ENCODE data around the gene POU2F1. TPM values are rescaled to one million over a fixed set of nuclear protein-coding genes. Genes with fewer than 3 reads are reported as not detected.
"Not testable (repeated sequence)": the region's sequence is repeated elsewhere in the genome, so short reads cannot be mapped to it uniquely, and the experiment has no call there.

POU2F1 gene
- polyA plus RNA-seq, 3 donors, result 13.6 to 18.5 (median 18.5) TPM

- DNase-seq, result no peak
Measured at GRCh38 chr1:167229719-167230385, 9.2 kb downstream of the POU2F1 start.

- no peak for DNase-seq
Measured at GRCh38 chr1:167230437-167230836, 9.8 kb downstream of the POU2F1 start.

- no peak for DNase-seq
Measured at GRCh38 chr1:167231873-167232450, 11.3 kb downstream of the POU2F1 start.

- no peak for DNase-seq
Measured at GRCh38 chr1:167232801-167233200, 12.1 kb downstream of the POU2F1 start.

GRCh38 chr1:167233373-167233772 is 12.7 kb downstream of the POU2F1 start:
- no peak for DNase-seq

GRCh38 chr1:167237000-167237399 is 16.3 kb downstream of the POU2F1 start:
- no peak for DNase-seq

GRCh38 chr1:167238713-167239112 is 18.0 kb downstream of the POU2F1 start:
- no peak for DNase-seq

- DNase-seq, result no peak
Measured at GRCh38 chr1:167239257-167239656, 18.6 kb downstream of the POU2F1 start.

GRCh38 chr1:167244244-167244643 is 23.6 kb downstream of the POU2F1 start:
- no peak for DNase-seq

- not testable (repeated sequence) for DNase-seq
Measured at GRCh38 chr1:167245168-167245567, 24.5 kb downstream of the POU2F1 start.

GRCh38 chr1:167246971-167247370 is 26.3 kb downstream of the POU2F1 start:
- DNase-seq, result no peak

- DNase-seq, result no peak
Measured at GRCh38 chr1:167247754-167248153, 27.1 kb downstream of the POU2F1 start.

- DNase-seq, result no peak
Measured at GRCh38 chr1:167248707-167249642, 28.3 kb downstream of the POU2F1 start.

GRCh38 chr1:167249702-167250101 is 29.0 kb downstream of the POU2F1 start:
- no peak for DNase-seq

GRCh38 chr1:167250482-167250881 is 29.8 kb downstream of the POU2F1 start:
- DNase-seq, result no peak

- no peak for DNase-seq
Measured at GRCh38 chr1:167251472-167251871, 30.8 kb downstream of the POU2F1 start.

- DNase-seq, result no peak
Measured at GRCh38 chr1:167252986-167253385, 32.3 kb downstream of the POU2F1 start.

- DNase-seq, result no peak
Measured at GRCh38 chr1:167258858-167259257, 38.2 kb downstream of the POU2F1 start.

- DNase-seq, result no peak
Measured at GRCh38 chr1:167262836-167263235, 42.1 kb downstream of the POU2F1 start.

- DNase-seq, result no peak
Measured at GRCh38 chr1:167263344-167263743, 42.7 kb downstream of the POU2F1 start.

GRCh38 chr1:167263819-167264464 is 43.3 kb downstream of the POU2F1 start:
- DNase-seq, result peak; percentile 23

- no peak for DNase-seq
Measured at GRCh38 chr1:167266965-167267364, 46.3 kb downstream of the POU2F1 start.

All from renal pelvis (tissue), 4 donors.